CD14-positive monocyte (primary cell): Measurements from ENCODE around the gene JAM3. TPM values are rescaled to one million over a fixed set of nuclear protein-coding genes. Genes with fewer than 3 reads are reported as not detected.
A peak's percentile ranks its signal among the peaks of the same experiment; 100 is the strongest.

Source experiments
- DNase-seq, 3 donors: peaks; one replicate each; pipeline ENCODE4 v3.0.0-alpha.2; 2011 to 2022
- H2AFZ ChIP-seq: 2 replicates; pipeline ENCODE4 v1.6.0; 2012; ENCODE audit warnings: mild to moderate bottlenecking, low read depth, low read length, inconsistent platforms; ENCODE audit not compliant: insufficient read depth, poor library complexity, severe bottlenecking
- H3K27ac ChIP-seq, 2 donors: 1 replicate in 1 of 2; 2 replicates in 1 of 2; pipeline ENCODE4 v1.5.1; 2012 to 2013; ENCODE audit warnings: low read length in 2 of 2, control low read depth in 1 of 2, inconsistent platforms in 1 of 2, low read depth in 1 of 2, mild to moderate bottlenecking in 1 of 2
- H3K27me3 ChIP-seq, 2 donors: one replicate each; pipeline versions ENCODE4 v1.6.0 to v1.6.1; 2011 to 2013; ENCODE audit warnings: low read length in 2 of 2; ENCODE audit not compliant: control insufficient read depth in 2 of 2, insufficient read depth in 2 of 2
- H3K36me3 ChIP-seq, 2 donors: replicated peaks in 1 of 2; 1 replicate in 1 of 2; 2 replicates in 1 of 2; pipeline versions ENCODE4 v1.5.1 to v1.6.1; 2012 to 2013; ENCODE audit warnings: low read length in 2 of 2, control low read depth in 1 of 2, inconsistent platforms in 1 of 2, mild to moderate bottlenecking in 1 of 2; ENCODE audit not compliant: insufficient read depth in 2 of 2, control insufficient read depth in 1 of 2
- H3K4me1 ChIP-seq, 2 donors: 1 replicate in 1 of 2; 2 replicates in 1 of 2; pipeline versions ENCODE4 v1.5.1 to v1.6.1; 2012 to 2013; ENCODE audit warnings: low read length in 2 of 2, control low read depth in 1 of 2, inconsistent platforms in 1 of 2, mild to moderate bottlenecking in 1 of 2, moderate library complexity in 1 of 2; ENCODE audit not compliant: insufficient read depth in 2 of 2, control insufficient read depth in 1 of 2
- H3K4me2 ChIP-seq: replicated peaks from 2 replicates; pipeline ENCODE3; 2012; ENCODE audit warnings: low read length, moderate library complexity, mild to moderate bottlenecking; ENCODE audit not compliant: poor library complexity, severe bottlenecking; ENCODE audit errors: extremely low read depth
- H3K4me3 ChIP-seq, 3 experiments: fragments of 200-600 bp in 1 of 3; sonication (generic) in 1 of 3; replicated peaks in 1 of 3; 1 replicate in 2 of 3; 2 replicates in 1 of 3; pipeline ENCODE4 v1.5.1; 2011 to 2013; ENCODE audit warnings: low read length in 3 of 3, mild to moderate bottlenecking in 3 of 3, control low read depth in 2 of 3, low read depth in 2 of 3, inconsistent platforms in 1 of 3, moderate library complexity in 1 of 3
- H3K79me2 ChIP-seq: 2 replicates; pipeline ENCODE4 v1.6.0; 2012; ENCODE audit warnings: mild to moderate bottlenecking, control low read depth, inconsistent platforms, low read length, moderate library complexity; ENCODE audit not compliant: insufficient read depth
- H3K9ac ChIP-seq: 2 replicates; pipeline ENCODE4 v1.6.0; 2017; ENCODE audit warnings: low read length, mild to moderate bottlenecking; ENCODE audit not compliant: insufficient read depth, poor library complexity, severe bottlenecking
- H3K9me3 ChIP-seq, 2 donors: replicated peaks in 1 of 2; 1 replicate in 1 of 2; 2 replicates in 1 of 2; pipeline versions ENCODE4 v1.5.1 to v1.6.1; 2012 to 2013; ENCODE audit warnings: low read length in 2 of 2, control low read depth in 1 of 2; ENCODE audit not compliant: control insufficient read depth in 1 of 2, insufficient read depth in 1 of 2
- H4K20me1 ChIP-seq: 2 replicates; pipeline ENCODE4 v1.6.0; 2012; ENCODE audit warnings: mild to moderate bottlenecking, low read length, control low read depth, moderate library complexity; ENCODE audit not compliant: insufficient read depth
- H3K27ac Mint-ChIP-seq, 7 donors: one replicate each; pipeline ENCODE4 v1.8.0; 2020; ENCODE audit warnings: mild to moderate bottlenecking in 7 of 7, mixed read lengths in 7 of 7, moderate library complexity in 6 of 7, inconsistent platforms in 2 of 7
- H3K27me3 Mint-ChIP-seq, 3 donors: one replicate each; pipeline ENCODE4 v1.8.0; 2021 to 2022; ENCODE audit warnings: low read depth in 3 of 3, mild to moderate bottlenecking in 3 of 3, mixed read lengths in 3 of 3, moderate library complexity in 3 of 3, inconsistent platforms in 1 of 3
- H3K36me3 Mint-ChIP-seq, 2 donors: one replicate each; pipeline ENCODE4 v1.8.0; 2020; ENCODE audit warnings: mixed read lengths in 2 of 2, inconsistent platforms in 1 of 2, mild to moderate bottlenecking in 1 of 2
- H3K4me1 Mint-ChIP-seq: one replicate; pipeline ENCODE4 v1.8.0; 2020; ENCODE audit warnings: mild to moderate bottlenecking, mixed read lengths
- H3K4me3 Mint-ChIP-seq, 2 donors: one replicate each; pipeline ENCODE4 v1.8.0; 2020; ENCODE audit warnings: mild to moderate bottlenecking in 2 of 2, mixed read lengths in 2 of 2, moderate library complexity in 1 of 2
- H3K9me3 Mint-ChIP-seq, 7 donors: one replicate each; pipeline ENCODE4 v1.8.0; 2020 to 2022; ENCODE audit warnings: mixed read lengths in 7 of 7, mild to moderate bottlenecking in 6 of 7, moderate library complexity in 6 of 7, inconsistent platforms in 2 of 7
- WGBS: methylation state at CpG from one replicate; pipeline ENCODE4 v1.1.5; 2013; ENCODE audit warnings: missing lambda C conversion rate; ENCODE audit not compliant: insufficient coverage; 5-methylcytosine and 5-hydroxymethylcytosine counted together
- intact Hi-C, 2 donors: fragments of 100-400 bp; cut with micrococcal nuclease; formaldehyde crosslinking; loops; one replicate each; pipeline versions ENCODE4 v1.15.0 to v1.15.1; 2023
- polyA plus RNA-seq, 3 donors: library from polyadenylated mRNA; depleted of rRNA in 1 of 3; unstranded in 2 of 3; stranded (reverse) in 1 of 3; fragments of 300-500 nt in 2 of 3; fragments of >200 nt in 1 of 3; fragmentation: Illumina TruSeq in 2 of 3; gene quantifications; 1 replicate in 2 of 3; 2 replicates in 1 of 3; pipeline ENCODE4 v1.2.3, GENCODE V29; 2012 to 2021
- TF ChIP-seq, protein P1 (sequence below): fragments of 200-600 bp; IDR thresholded peaks from one replicate; pipeline ENCODE4 v1.8.0; 2022; ENCODE audit warnings: antibody characterized with exemption, mild to moderate bottlenecking

The JAM3 gene
- polyA plus RNA-seq, 3 donors = 0.03 to 0.25 (median 0.12) TPM

DNA sequence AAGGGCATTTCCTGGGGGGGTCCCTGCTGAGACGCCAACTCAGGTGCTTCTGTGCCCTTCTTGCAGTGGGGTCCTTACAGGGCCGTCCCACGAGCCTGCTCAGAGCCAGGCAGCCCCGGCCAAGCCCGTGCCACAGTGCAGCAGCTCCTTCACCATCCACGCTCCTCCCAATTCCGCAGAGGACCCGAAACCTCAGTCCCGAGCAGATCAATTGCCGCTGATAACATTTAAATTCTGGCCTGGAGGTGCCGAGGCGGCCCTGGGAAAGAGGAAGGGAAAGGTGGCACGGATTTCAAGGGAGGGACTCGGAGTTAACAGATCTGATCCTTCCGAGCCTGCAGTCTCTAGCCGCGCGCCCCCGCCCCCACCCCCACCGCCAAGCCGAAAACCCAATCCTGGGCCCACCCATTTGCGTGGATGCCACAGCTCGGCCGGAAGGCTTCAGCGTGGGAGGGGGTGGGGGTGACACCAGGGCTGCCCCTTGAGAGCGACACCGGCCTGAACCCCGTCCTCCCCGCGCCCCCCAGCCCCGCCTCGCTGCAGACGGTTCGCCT is 32.3 kb upstream of the JAM3 start:
- Histone ChIP-seq H3K4me2 (peak overlapping the region; percentile 84), H2AFZ (peak overlapping the region; percentile 77), H4K20me1 (no peaks in the 10 kb centered on the region), H3K4me1 (peaks cover 0 to 7% of the 10 kb centered on the region in 2 donors), H3K36me3 (no peaks in the 10 kb centered on the region), H3K4me3 (peak overlapping the region; percentile 35 to 73 (median 50)), H3K9me3 (no peaks in the 10 kb centered on the region), H3K79me2 (no peaks in the 10 kb centered on the region), H3K27ac (no peak overlapping the region), H3K9ac (peak overlapping the region; percentile 57), H3K27me3 (peaks cover 2 to 64% of the 10 kb centered on the region in 2 donors)
- Mint-ChIP-seq H3K4me1 (peaks cover 22% of the 10 kb centered on the region), H3K27me3 (peaks cover 50 to 78% (median 75%) of the 10 kb centered on the region in 3 donors), H3K36me3 (no peaks in the 10 kb centered on the region), H3K27ac (no peak overlapping the region), H3K9me3 (peaks cover 0 to 7% (median 0%) of the 10 kb centered on the region in 7 donors), H3K4me3 (peak overlapping the region; percentile 77 to 93)
- 11% methylated on average over 5 of the region's 34 CpGs for WGBS
- intact Hi-C loops = no loop called here
- TF ChIP-seq, protein P1, sequence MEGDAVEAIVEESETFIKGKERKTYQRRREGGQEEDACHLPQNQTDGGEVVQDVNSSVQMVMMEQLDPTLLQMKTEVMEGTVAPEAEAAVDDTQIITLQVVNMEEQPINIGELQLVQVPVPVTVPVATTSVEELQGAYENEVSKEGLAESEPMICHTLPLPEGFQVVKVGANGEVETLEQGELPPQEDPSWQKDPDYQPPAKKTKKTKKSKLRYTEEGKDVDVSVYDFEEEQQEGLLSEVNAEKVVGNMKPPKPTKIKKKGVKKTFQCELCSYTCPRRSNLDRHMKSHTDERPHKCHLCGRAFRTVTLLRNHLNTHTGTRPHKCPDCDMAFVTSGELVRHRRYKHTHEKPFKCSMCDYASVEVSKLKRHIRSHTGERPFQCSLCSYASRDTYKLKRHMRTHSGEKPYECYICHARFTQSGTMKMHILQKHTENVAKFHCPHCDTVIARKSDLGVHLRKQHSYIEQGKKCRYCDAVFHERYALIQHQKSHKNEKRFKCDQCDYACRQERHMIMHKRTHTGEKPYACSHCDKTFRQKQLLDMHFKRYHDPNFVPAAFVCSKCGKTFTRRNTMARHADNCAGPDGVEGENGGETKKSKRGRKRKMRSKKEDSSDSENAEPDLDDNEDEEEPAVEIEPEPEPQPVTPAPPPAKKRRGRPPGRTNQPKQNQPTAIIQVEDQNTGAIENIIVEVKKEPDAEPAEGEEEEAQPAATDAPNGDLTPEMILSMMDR = no peak
- DNase-seq = no peak

DNA sequence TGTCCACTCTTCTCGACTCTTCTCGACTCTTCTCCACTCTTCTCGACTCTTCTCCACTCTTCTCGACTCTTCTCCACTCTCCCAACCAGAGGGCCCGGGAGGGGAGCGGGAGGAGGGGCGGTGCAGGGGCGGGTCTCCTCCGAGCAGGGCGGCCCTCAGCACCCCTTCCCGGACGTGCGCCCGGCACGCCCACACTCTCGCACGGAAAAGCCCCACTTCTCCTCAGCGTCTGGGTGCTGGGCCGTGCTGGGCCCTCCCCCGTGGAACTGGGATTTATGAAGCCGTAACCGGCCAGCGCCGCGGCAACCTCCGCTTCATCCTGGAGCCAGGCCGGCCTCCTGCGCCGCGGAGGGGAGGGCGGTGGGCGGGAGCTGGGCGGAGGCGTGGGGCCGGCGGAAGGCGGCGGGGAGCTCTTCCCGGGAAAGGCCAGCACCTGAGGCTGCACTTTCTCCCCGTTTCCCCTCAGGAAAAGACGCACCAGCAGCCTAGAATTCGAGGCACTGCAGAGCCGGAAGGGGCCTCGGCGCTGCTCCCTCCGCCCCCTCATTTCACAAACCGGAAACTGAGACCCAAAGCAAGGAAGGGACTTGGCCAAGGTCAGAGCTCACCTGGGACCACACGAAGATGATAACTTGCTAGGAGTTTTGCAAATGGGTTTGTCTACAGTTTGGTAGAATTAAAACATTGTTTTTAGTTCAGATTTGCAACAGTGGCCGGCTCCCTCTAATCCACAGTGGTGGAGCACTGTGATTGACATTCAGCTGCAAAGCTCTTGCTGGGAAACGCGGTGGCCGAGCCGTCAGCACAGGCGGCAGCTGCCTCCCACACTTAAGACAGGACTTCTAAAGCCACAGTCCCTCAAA is 31.6 kb upstream of the JAM3 start:
- peaks cover 0 to 7% of the 10 kb centered on the region in 2 donors for H3K4me1 ChIP-seq
- 0% methylated on average over 40 of the region's 54 CpGs for WGBS
- TF ChIP-seq, protein P1 = no peak
- H2AFZ ChIP-seq = peak overlapping the region; percentile 77
- H3K9ac ChIP-seq = peak overlapping the region; percentile 57
- H3K27ac ChIP-seq = no peak overlapping the region
- no peak for DNase-seq
- peak overlapping the region; percentile 35 to 73 (median 50) for H3K4me3 ChIP-seq
- peak overlapping the region; percentile 84 for H3K4me2 ChIP-seq
- H3K36me3 Mint-ChIP-seq = no peaks in the 10 kb centered on the region
- intact Hi-C loops = no loop called here
- no peaks in the 10 kb centered on the region for H4K20me1 ChIP-seq
- peak overlapping the region in 1 of 7 donors; percentile 26 for H3K27ac Mint-ChIP-seq
- H3K9me3 Mint-ChIP-seq = peaks cover 0 to 6% (median 0%) of the 10 kb centered on the region in 7 donors
- peaks cover 22% of the 10 kb centered on the region for H3K4me1 Mint-ChIP-seq
- peaks cover 2 to 64% of the 10 kb centered on the region in 2 donors for H3K27me3 ChIP-seq
- H3K4me3 Mint-ChIP-seq = peak overlapping the region; percentile 77 to 93
- no peaks in the 10 kb centered on the region for H3K9me3 ChIP-seq
- no peaks in the 10 kb centered on the region for H3K79me2 ChIP-seq
- H3K36me3 ChIP-seq = no peaks in the 10 kb centered on the region
- peaks cover 46 to 72% (median 68%) of the 10 kb centered on the region in 3 donors for H3K27me3 Mint-ChIP-seq
